Mononuclear cell (primary cell): ENCODE results near the gene CAPS2. TPM values are rescaled to one million over a fixed set of nuclear protein-coding genes. Genes with fewer than 3 reads are reported as not detected.

ENCODE experiments used
- H3K27me3 ChIP-seq: 2 replicates; pipeline ENCODE4 v1.6.0; 2011; ENCODE audit warnings: low read length, control low read depth; ENCODE audit not compliant: insufficient read depth
- H3K4me1 ChIP-seq: 2 replicates; pipeline ENCODE4 v1.5.1; 2011; ENCODE audit warnings: mild to moderate bottlenecking, low read length, control low read depth; ENCODE audit not compliant: insufficient read depth
- H3K4me3 ChIP-seq: 2 replicates; pipeline ENCODE4 v1.5.1; 2011; ENCODE audit warnings: mild to moderate bottlenecking, low read length, moderate library complexity
- H3K9me3 ChIP-seq: 2 replicates; pipeline ENCODE4 v1.5.1; 2011; ENCODE audit warnings: low read depth, mild to moderate bottlenecking, control low read depth, low read length
- total RNA-seq: library from RNA; depleted of rRNA; stranded (reverse); fragments of >200 nt; gene quantifications from one replicate; pipeline ENCODE4 v1.2.3, GENCODE V29; 2012

CAPS2 gene
- total RNA-seq, 1 donor = 2.4 TPM

DNA sequence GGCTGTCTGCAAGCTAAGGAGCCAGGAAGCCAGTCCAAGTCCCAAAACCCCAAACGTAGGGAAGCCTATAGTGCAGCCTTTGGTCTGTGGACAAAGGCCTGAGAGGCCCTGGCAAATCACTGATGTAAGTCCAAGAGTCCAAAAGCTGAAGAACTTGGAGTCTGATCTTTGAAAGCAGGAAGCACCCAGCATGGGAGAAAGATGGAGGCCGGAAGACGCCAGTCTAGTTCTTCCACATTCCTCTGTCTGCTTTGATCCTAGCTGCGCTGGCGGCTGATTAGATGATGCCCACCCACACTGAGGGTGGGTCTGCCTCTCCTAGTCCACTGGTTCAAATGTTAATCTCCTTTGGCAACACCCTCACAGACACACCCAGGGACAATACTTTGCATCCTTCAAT lies 58.5 kb downstream of the CAPS2 start:
- Histone ChIP-seq H3K9me3 (no peaks in the 10 kb centered on the region), H3K4me1 (no peaks in the 10 kb centered on the region), H3K27me3 (no peaks in the 10 kb centered on the region), H3K4me3 (no peak overlapping the region)

DNA sequence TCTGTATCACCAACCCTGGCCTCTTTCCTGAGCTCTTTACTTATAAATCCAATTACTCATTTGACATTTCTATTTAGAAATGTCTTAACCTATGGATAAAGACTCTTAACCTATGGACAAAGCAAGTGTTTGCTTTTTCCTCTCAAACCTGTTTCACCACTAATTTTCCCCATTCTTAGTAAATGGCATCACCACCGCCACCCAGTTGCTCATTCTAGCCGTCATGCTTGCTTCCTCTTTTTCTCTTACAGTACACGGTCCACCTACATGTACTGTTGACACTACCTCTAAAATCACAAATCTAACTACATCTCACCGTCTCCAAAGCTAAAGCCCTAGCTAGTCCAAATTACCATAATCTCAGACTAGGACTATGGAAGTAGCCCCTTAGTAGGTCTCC lies 60.0 kb downstream of the CAPS2 start:
- H3K27me3 ChIP-seq = no peaks in the 10 kb centered on the region
- no peak overlapping the region for H3K4me3 ChIP-seq
- no peaks in the 10 kb centered on the region for H3K4me1 ChIP-seq
- no peaks in the 10 kb centered on the region for H3K9me3 ChIP-seq

DNA sequence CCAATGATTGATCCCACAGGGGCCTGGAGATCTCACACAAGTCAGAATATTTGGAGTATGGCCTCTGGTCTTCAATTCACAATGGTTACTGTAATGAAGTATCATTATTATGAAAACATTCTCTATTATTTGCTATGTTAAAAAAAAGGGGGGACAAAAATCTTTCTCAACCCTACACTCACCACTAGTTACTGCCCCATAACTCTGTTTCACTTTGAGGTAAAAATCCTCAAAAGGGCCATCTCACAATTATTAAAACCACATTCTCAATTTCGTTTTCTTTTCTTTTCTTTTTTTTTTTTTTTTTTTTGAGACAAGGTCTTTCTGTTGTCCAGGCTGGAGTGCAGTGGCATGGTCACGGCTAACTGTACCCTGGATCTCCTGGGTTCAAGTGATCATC lies 60.9 kb downstream of the CAPS2 start:
- Histone ChIP-seq H3K9me3 (no peaks in the 10 kb centered on the region), H3K4me3 (no peak overlapping the region), H3K27me3 (no peaks in the 10 kb centered on the region), H3K4me1 (no peaks in the 10 kb centered on the region)

DNA sequence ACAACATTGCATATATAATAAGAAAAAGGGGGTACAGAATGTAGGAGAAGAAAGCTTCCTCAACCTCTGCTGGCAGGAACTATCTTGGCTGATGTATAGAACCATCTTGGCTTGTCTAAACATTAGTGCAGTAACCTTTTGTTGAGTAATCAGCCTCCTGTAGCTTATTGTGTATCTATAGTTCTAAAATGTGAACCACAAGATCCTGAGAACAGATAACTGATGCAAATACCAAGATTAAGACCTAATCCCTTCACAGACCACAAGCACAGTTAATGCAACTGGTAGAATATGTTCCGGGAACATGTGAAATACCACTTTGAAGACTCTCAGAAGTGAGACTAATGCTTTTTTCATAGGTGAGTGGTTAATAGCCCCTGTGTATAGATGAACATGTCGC lies 69.8 kb downstream of the CAPS2 start:
- Histone ChIP-seq H3K9me3 (no peaks in the 10 kb centered on the region), H3K4me3 (no peak overlapping the region), H3K27me3 (no peaks in the 10 kb centered on the region), H3K4me1 (no peaks in the 10 kb centered on the region)

DNA sequence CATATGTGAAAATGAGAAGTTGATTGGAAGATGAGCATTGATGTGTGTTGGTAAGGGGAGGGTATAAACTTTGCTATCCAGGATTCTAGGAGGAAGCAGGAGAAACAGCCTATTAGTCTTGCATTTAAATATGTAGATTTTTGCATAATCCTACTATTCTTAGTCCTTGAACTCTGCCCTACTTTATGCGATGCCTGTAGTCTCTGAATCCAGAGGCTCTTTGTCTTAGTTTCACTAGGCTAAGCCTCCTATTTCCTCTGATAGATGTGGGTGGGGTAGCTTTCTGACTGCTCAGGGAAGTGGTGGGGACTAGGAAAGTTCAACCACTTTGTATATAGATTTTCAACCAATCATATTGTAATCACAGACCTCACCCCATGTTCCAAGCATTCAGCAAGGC lies 71.0 kb downstream of the CAPS2 start:
- Histone ChIP-seq H3K4me1 (no peaks in the 10 kb centered on the region), H3K9me3 (no peaks in the 10 kb centered on the region), H3K27me3 (no peaks in the 10 kb centered on the region), H3K4me3 (no peak overlapping the region)

DNA sequence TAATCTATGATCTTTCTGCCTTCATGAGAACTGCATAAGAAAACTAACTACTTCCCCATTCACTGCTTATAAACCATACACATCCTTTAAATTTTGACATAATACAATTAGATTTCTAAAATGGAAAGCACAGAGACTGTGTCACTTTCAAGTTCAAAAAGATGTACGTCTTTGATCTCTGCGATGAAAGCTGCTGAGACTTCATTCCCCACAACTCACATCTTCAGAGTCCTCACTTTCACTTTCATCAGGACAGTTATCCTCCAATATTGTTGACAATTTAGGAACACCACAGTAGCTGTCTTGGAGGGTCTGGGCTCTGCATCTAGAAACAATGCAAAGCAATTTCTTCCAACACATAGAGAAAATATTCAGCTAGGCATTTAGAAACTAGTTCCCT lies 72.6 kb downstream of the CAPS2 start:
- H3K27me3 ChIP-seq = no peaks in the 10 kb centered on the region
- no peaks in the 10 kb centered on the region for H3K9me3 ChIP-seq

DNA sequence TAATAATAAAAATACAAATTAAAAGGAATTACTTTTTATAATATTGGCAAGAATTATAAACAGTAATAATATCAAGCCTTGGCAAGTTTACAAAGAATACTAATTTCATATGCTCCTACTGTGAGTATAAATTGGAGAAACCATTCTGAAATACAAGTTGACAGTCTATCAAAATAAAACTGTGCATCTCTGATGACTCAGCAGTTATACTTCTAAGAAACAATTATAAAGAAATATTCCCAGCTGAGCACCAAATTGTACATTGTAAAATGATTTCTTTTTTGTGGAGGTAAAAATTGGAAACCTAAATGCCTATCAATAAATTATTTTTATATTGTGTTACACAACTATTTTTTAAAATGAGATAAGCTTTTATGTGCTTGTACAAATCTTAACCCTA lies 85.0 kb downstream of the CAPS2 start:
- H3K27me3 ChIP-seq = no peaks in the 10 kb centered on the region
- H3K9me3 ChIP-seq = peaks cover 12% of the 10 kb centered on the region

More for the DNA sequence above, 72.6 kb downstream of the CAPS2 start:
- Histone ChIP-seq H3K4me3 (no peak overlapping the region), H3K4me1 (no peaks in the 10 kb centered on the region)

DNA sequence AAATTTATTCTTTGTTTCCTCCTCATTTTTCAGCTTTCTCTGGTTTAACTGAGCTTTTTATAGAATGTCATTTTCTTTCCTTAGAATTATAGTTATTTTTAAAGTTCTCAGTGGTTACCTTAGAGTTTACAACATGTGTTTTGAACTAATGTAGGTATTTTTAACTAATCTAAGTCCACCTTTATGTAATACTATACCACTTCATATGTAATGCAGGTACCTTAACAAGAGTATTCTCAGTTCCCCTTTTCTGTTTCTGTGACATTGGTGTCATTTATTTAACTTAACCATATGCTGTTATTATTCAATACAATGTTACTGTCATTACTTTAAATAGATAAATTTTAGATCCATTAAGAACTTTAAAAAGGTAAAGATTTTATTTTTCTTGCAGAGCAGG lies 90.1 kb downstream of the CAPS2 start:
- H3K27me3 ChIP-seq = no peaks in the 10 kb centered on the region
- no peaks in the 10 kb centered on the region for H3K4me1 ChIP-seq
- peaks cover 12% of the 10 kb centered on the region for H3K9me3 ChIP-seq
- H3K4me3 ChIP-seq = no peak overlapping the region

More for the DNA sequence above, 85.0 kb downstream of the CAPS2 start:
- no peak overlapping the region for H3K4me3 ChIP-seq
- no peaks in the 10 kb centered on the region for H3K4me1 ChIP-seq

DNA sequence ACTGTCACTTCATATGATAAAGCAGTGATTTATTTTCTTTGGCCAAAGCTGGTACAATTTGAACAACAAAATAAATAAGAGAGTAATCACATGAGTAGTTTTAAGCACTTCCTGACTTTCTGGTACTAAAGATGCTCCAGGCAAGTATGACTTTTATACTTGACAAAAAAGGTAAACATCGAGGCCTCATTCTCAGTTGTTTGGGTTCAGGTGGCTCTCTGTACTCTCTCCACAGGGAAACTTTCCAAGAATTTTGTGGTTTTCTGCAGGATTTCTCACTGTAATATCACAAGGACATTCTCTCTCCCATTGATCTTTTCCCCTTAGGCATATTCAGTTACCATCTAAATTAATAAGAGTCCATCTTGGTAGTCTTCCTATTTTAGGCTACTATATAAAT lies 93.9 kb downstream of the CAPS2 start:
- no peaks in the 10 kb centered on the region for H3K4me1 ChIP-seq
- H3K4me3 ChIP-seq = no peak overlapping the region
- H3K27me3 ChIP-seq = no peaks in the 10 kb centered on the region
- H3K9me3 ChIP-seq = peaks cover 10% of the 10 kb centered on the region

DNA sequence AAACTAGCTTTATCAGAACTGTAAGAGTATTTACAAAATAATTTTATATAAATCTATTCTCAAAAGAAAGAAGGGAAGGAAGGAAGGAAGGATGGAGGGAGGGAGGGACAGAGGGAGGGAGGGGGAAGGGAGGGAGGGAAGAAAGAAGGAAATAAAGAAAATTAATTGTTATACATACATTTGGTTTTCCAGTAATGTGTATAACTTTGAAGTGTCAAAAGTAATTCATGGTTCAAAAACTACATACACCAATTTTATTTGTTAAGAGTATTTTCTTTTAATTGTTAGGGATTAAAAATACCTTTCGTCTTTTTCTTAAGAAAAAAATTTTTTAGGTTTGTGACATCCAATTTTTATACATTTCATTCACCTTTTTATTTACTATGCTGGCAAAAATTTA lies 103.0 kb downstream of the CAPS2 start:
- Histone ChIP-seq H3K9me3 (no peaks in the 10 kb centered on the region), H3K27me3 (no peaks in the 10 kb centered on the region), H3K4me3 (no peak overlapping the region), H3K4me1 (no peaks in the 10 kb centered on the region)

Other genes starting within 250 kb of the CAPS2 start
- gene KCNC2, start 120.5 kb downstream of the CAPS2 start, total RNA-seq = not detected
- not detected for gene GLIPR1L1, start 4.3 kb upstream of the CAPS2 start, total RNA-seq
- 0.10 TPM for gene GLIPR1L2, start 60.8 kb upstream of the CAPS2 start, total RNA-seq
- gene GLIPR1, start 150.4 kb upstream of the CAPS2 start, total RNA-seq = 92.7 TPM
- 141 TPM for gene KRR1, start 181.3 kb upstream of the CAPS2 start, total RNA-seq